ENCODE results near the gene ZNF354C.

The ZNF354C gene

DNA sequence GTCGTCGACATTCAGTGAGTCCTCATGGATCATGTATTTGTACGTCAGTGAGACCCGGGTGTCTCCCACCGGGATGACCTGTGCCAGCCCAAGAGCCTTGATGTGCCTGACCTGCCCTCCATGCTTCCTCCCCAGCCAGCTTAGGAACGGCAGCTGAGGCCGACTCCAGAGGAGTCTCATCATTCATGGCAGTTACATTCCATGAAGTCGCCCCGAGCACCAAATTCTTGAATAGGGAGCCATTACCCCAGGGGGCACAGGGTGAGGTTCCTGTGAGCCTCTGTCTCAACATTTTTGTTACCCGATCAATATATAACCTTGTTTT, 67.8 kb downstream of the ZNF354C start:
- no peak for DNase-seq

DNA sequence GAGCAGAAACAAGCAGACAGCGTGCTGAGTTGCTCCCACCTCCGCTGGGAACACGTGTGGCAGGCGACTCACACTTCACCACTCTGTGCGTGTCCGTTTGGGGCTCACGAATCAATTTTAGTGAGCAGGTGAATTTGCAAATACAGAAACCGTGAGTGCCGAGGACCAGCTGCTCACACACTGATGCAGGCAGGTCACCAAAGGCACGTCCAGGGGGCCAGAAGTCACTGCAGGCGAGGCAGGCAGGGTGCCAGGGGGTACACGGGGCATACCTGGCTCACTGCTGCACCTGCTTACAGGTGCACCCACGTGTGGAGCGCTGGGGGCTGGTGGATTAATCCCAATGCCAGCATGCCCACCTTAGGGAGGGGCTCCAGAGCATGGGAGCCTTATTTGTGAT, 68.8 kb downstream of the ZNF354C start:
- DNase-seq, result no peak

DNA sequence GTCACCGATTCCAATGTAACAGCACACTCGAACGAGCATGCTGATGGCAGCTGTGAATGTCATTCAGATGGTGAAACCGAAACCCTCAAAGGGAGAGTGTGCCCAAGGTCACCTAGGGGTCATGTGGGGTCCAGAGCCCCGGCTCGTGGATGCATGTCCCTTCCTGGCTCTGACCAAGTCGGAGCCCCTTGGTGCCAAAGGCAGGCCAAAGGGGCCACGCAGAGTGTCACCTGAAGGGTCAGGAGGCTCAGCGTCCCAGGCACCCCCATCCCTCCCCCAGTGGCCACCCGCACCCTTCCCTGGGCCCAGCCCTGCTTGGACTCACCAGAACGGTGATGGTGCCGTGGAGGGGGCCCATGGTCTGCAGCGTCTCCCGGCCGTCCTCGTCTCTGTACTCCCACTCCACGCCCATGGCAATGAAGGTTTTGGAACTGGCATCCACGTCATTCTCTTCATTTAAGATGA, 69.5 kb downstream of the ZNF354C start:
- no peak for DNase-seq

DNA sequence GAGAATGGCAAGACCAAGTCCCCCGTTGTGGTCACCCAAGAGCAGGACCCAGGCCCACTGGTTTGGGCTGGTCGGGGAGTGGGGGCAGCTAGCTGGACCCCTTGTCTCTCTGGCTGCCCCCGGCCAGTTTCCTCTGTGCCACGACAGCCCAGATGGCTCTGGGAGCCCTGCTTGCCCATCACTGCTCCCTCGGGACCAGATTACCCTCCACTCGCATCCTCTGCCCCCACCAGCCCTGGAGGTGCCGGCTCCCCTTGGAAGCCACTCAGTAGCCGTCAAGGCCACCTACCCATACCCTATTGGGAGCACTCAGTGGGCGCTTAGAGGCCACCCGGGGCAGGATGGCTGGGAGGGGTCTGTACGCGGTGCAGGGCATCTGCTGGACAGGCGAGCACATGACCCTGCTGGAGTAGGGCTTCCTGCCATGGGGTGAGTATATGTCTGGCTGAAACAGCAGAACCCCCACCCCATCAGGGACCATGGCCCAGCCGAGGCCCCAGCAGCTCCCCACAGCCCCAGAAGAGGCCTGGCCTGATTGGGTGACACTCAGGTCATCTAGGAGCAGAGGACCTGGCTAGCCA, 70.0 kb downstream of the ZNF354C start:
- DNase-seq, result no peak

DNA sequence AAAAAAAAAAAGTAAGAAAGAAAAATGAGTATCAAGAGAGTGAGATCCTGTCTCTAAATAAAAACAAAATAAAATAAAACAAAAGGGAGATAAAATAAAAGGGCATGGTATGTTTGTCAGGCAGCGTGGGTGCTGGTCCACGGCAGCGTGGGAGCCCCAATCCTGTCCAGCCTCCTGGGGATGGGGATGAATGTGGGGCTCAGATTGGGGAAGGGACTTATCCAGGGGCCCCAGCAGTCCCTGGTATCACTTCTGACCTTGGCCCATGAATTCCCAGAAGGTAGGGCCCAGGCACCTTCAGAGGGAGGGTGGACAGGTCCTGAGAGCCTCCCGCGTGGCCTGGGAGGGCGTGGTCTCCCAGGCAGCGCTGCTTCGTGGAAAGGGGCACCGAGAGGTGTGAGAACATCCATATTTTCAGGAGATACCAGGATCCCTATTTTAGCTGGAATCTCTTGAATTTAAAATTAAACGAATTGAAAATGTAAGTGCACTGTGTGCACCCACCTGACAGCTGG, 71.2 kb downstream of the ZNF354C start:
- DNase-seq, result no peak

DNA sequence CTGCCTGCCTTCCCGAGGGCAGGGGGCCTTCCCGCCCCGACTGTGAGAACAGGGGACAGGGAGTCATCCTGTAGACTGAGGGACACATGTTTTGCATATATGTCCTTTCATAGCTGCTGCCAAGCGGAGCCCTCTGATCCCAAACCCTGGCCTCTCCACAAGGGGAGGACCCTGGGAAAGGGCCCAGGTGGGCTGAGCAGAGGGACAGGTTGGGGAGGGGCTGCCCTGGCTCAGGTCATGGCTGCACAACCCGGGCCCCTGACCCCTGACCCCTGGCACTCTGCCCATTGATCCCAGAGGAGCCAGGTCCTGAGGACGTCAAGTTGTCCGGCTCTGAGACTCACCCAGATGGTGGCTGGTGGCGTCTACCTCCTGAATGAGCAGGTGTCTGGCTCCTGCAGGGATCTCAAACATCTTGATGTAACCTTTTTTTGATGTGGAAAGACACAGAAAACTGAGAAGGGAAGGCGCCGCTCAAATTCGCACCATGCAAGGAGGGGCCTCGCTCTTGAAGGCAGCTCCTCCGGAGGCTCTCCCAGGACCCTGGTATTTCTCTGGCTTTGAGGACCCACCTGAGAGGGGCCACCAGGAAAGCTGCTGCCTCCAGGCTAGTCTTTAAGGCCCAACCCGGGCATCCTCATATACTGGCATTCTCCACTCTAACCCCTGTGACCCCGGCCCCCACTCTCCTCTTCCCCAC, 71.9 kb downstream of the ZNF354C start:
- DNase-seq, result no peak

GRCh38 chr5:179132586-179133355, 72.6 kb downstream of the ZNF354C start:
- DNase-seq, result no peak

All from activated gamma-delta T cell treated with Interleukin-2 at 50 U/mL for 16 hours (primary cell).